GM21447 (cell line): ENCODE results near the gene MARCHF5.
A peak's percentile ranks its signal among the peaks of the same experiment; 100 is the strongest.

ENCODE experiments used
- ATAC-seq: cut with Tn5 transposase; IDR thresholded peaks from one replicate; pipeline ENCODE4 v1.9.1; 2021; ENCODE audit not compliant: unreplicated experiment

The MARCHF5 gene

GRCh38 chr10:92290837-92291615, at the start of gene MARCHF5, which contains the start of gene CPEB3:
MARCHF5 (plus strand) TSS chr10:92291167; CDS start chr10:92291495, 328 bp downstream.
CPEB3 (minus strand) TSS chr10:92291078; CDS start chr10:92240350, 50,728 bp downstream.
- peak; percentile 98 for ATAC-seq

- no peak for ATAC-seq
Measured at GRCh38 chr10:92241501-92241900, 49.5 kb upstream of the MARCHF5 start.

GRCh38 chr10:92242380-92242779, 48.6 kb upstream of the MARCHF5 start:
- no peak for ATAC-seq

- no peak for ATAC-seq
Measured at GRCh38 chr10:92242910-92243671, 47.9 kb upstream of the MARCHF5 start.

GRCh38 chr10:92244796-92245195, 46.2 kb upstream of the MARCHF5 start:
- no peak for ATAC-seq

GRCh38 chr10:92248566-92248965, 42.4 kb upstream of the MARCHF5 start:
- ATAC-seq: no peak

GRCh38 chr10:92263396-92263795, 27.6 kb upstream of the MARCHF5 start:
- ATAC-seq: no peak

GRCh38 chr10:92264249-92264648, 26.7 kb upstream of the MARCHF5 start:
- no peak for ATAC-seq

GRCh38 chr10:92265687-92266258, 25.2 kb upstream of the MARCHF5 start:
- peak; percentile 72 for ATAC-seq

- ATAC-seq: no peak
Measured at GRCh38 chr10:92267343-92267742, 23.6 kb upstream of the MARCHF5 start.

GRCh38 chr10:92268748-92269147, 22.2 kb upstream of the MARCHF5 start:
- no peak for ATAC-seq

- no peak for ATAC-seq
Measured at GRCh38 chr10:92274071-92274470, 16.9 kb upstream of the MARCHF5 start.

- no peak for ATAC-seq
Measured at GRCh38 chr10:92278996-92279696, 11.8 kb upstream of the MARCHF5 start.

- no peak for ATAC-seq
Measured at GRCh38 chr10:92284112-92284704, 6.8 kb upstream of the MARCHF5 start.

GRCh38 chr10:92290076-92290836, 711 bp upstream of the MARCHF5 start:
- ATAC-seq: peak; percentile 24

GRCh38 chr10:92291616-92291865, 574 bp downstream of the MARCHF5 start:
- no peak for ATAC-seq

GRCh38 chr10:92291921-92292845, 1.2 kb downstream of the MARCHF5 start:
- ATAC-seq: no peak

GRCh38 chr10:92298487-92298886, 7.5 kb downstream of the MARCHF5 start:
- ATAC-seq: no peak

- no peak for ATAC-seq
Measured at GRCh38 chr10:92303096-92303495, 12.1 kb downstream of the MARCHF5 start.
